Neural progenitor cell (in vitro differentiated cells): ENCODE results near the gene PPM1A.

Source experiments
- EZH2 ChIP-seq: fragments of 200-600 bp; sonication (generic); IDR thresholded peaks from 2 replicates; pipeline ENCODE4 v1.6.1; 2017; ENCODE audit warnings: antibody characterized with exemption, mild to moderate bottlenecking, moderate library complexity
- EZH2phosphoT487 ChIP-seq: fragments of 200-600 bp; sonication (generic); IDR thresholded peaks from 2 replicates; pipeline ENCODE4 v1.6.1; 2017; ENCODE audit warnings: antibody characterized with exemption
- TF ChIP-seq, protein P1 (sequence below): fragments of 200-600 bp; sonication (generic); IDR thresholded peaks from 2 replicates; pipeline ENCODE4 v1.5.1; 2017; ENCODE audit warnings: antibody characterized with exemption, mild to moderate bottlenecking

DNA sequence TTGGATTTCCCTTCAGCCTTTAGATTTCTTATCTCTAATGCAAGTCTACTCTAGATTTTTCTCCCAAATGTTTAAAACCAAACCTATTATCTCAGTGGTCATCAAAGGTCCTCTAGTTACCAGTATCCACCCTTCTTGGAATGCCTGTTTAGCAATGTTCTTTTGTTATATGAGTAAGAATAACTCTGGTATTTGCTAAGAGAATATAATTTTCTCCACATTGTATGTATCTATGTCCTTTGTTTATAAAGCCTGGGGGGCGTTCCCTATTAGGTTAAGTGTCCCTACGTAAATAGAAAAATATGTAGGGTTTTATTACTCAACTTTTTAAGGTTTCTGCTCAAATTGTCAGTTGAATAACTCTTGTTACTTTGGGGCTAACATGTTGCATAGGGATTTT is 27.3 kb downstream of the PPM1A start:
- TF ChIP-seq, protein P1, sequence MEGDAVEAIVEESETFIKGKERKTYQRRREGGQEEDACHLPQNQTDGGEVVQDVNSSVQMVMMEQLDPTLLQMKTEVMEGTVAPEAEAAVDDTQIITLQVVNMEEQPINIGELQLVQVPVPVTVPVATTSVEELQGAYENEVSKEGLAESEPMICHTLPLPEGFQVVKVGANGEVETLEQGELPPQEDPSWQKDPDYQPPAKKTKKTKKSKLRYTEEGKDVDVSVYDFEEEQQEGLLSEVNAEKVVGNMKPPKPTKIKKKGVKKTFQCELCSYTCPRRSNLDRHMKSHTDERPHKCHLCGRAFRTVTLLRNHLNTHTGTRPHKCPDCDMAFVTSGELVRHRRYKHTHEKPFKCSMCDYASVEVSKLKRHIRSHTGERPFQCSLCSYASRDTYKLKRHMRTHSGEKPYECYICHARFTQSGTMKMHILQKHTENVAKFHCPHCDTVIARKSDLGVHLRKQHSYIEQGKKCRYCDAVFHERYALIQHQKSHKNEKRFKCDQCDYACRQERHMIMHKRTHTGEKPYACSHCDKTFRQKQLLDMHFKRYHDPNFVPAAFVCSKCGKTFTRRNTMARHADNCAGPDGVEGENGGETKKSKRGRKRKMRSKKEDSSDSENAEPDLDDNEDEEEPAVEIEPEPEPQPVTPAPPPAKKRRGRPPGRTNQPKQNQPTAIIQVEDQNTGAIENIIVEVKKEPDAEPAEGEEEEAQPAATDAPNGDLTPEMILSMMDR: no peak
- TF ChIP-seq EZH2: no peak
- no peak for TF ChIP-seq EZH2phosphoT487
